Sigmoid colon (tissue), 7 donors: ENCODE results near the gene ANKS1A. TPM values are rescaled to one million over a fixed set of nuclear protein-coding genes. Genes with fewer than 3 reads are reported as not detected.

ENCODE experiments used
- DNase-seq: peaks from one replicate; pipeline ENCODE4 v3.0.0-alpha.2; 2019
- H3K27ac ChIP-seq, 4 donors: fragments of 200-600 bp; sonication (generic); one replicate each; pipeline ENCODE4 v1.5.1; 2016 to 2019; ENCODE audit warnings: mild to moderate bottlenecking in 1 of 4
- H3K27me3 ChIP-seq, 3 donors: fragments of 200-600 bp; sonication (generic); one replicate each; pipeline ENCODE4 v1.5.1; 2019; ENCODE audit warnings: mild to moderate bottlenecking in 1 of 3
- H3K36me3 ChIP-seq, 4 donors: fragments of 200-600 bp; sonication (generic); one replicate each; pipeline ENCODE4 v1.5.1; 2016 to 2019
- H3K4me1 ChIP-seq, 4 donors: fragments of 200-600 bp; sonication (generic); one replicate each; pipeline ENCODE4 v1.5.1; 2017 to 2019
- H3K4me3 ChIP-seq, 4 donors: fragments of 200-600 bp; sonication (generic); one replicate each; pipeline ENCODE4 v1.5.1; 2017 to 2019; ENCODE audit warnings: mild to moderate bottlenecking in 2 of 4, moderate library complexity in 1 of 4
- H3K9me3 ChIP-seq, 4 donors: fragments of 200-600 bp in 3 of 4; sonication (generic) in 3 of 4; one replicate each; pipeline versions ENCODE4 v1.5.1 to v1.6.1; 2013 to 2019
- EP300 ChIP-seq, 4 donors: sonication (generic); formaldehyde crosslinking; IDR thresholded peaks; one replicate each; pipeline ENCODE4 v1.6.1; 2017; ENCODE audit warnings: antibody characterized with exemption in 4 of 4
- POLR2A ChIP-seq, 2 donors: fragments of 450-650 bp; IDR thresholded peaks; one replicate each; pipeline ENCODE4 v1.6.1; 2016; ENCODE audit warnings: antibody characterized with exemption in 2 of 2, mild to moderate bottlenecking in 2 of 2, moderate library complexity in 2 of 2
- POLR2AphosphoS5 ChIP-seq, 4 donors: sonication (generic); formaldehyde crosslinking; IDR thresholded peaks; one replicate each; pipeline ENCODE4 v1.6.1; 2017; ENCODE audit warnings: antibody characterized with exemption in 4 of 4
- WGBS, 2 donors: extraction: QIAGEN DNeasy Blood & Tissue Kit; methylation state at CpG; one replicate each; pipeline ENCODE4 v1.1.7; 2013; 5-methylcytosine and 5-hydroxymethylcytosine counted together
- intact Hi-C: fragments of 100-400 bp; cut with DNase I; formaldehyde crosslinking; loops from one replicate; pipeline ENCODE4 v1.15.1; 2023
- polyA plus RNA-seq, 3 donors: library from polyadenylated mRNA; stranded (reverse); fragments of 200-250 nt; gene quantifications; one replicate each; pipeline ENCODE4 v1.2.3, GENCODE V29; 2013
- total RNA-seq, 4 donors: library from RNA; depleted of rRNA; stranded (reverse); fragments of >200 nt; gene quantifications; one replicate each; pipeline ENCODE4 v1.1.0, GENCODE V29; 2016
- TF ChIP-seq, protein P1 (sequence below), 4 experiments: fragments of 450-650 bp in 3 of 4; fragments of 200-600 bp in 1 of 4; IDR thresholded peaks; one replicate each; pipeline ENCODE4 v1.5.1; 2016 to 2019; ENCODE audit warnings: antibody characterized with exemption in 4 of 4, mild to moderate bottlenecking in 3 of 4, moderate library complexity in 2 of 4
- donor health status: healthy with polysubstance abuse.
- donor health status: Bipolar disorder and iron deficiency.
- donor health status: healthy.

ANKS1A gene
- total and polyA plus RNA-seq, 7 donors: 9.0 to 60.1 (median 37.8) TPM

DNA sequence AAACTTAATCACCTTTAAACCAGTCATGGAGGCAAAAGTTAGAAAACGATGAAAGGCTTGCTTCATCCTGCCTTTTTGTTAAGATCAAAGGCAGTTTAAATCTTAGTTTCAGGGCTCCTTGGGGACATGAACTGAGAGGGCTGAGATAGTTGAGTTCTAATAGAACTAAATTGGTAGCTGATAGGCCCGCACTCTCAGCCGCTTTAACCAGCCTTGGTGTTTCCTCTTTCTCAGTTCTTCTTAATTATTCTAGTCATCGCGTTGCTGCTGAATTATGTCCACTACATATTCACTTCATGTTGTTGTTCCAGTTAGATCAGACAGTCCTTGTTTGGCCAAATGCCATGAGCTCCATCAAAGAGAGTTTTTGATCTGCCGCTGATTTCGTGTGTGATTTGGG is 72.5 kb downstream of the ANKS1A start:
- Histone ChIP-seq H3K9me3 (no peaks in the 10 kb centered on the region), H3K27me3 (no peaks in the 10 kb centered on the region), H3K36me3 (no peaks in the 10 kb centered on the region), H3K27ac (peak overlapping the region in 1 of 4 donors; percentile 16), H3K4me1 (peaks cover 0 to 53% (median 41%) of the 10 kb centered on the region in 4 donors), H3K4me3 (no peak overlapping the region)
- 77 to 90% methylated on average over 7 of the region's 7 CpGs for WGBS, 2 donors
- DNase-seq: no peak
- intact Hi-C loops: no loop called here
- TF ChIP-seq POLR2AphosphoS5 (IDR thresholded peaks at IDR 0.05) (no peak), POLR2A (IDR thresholded peaks at IDR 0.05) (no peak), EP300 (IDR thresholded peaks at IDR 0.05) (no peak)
- TF ChIP-seq, protein P1, sequence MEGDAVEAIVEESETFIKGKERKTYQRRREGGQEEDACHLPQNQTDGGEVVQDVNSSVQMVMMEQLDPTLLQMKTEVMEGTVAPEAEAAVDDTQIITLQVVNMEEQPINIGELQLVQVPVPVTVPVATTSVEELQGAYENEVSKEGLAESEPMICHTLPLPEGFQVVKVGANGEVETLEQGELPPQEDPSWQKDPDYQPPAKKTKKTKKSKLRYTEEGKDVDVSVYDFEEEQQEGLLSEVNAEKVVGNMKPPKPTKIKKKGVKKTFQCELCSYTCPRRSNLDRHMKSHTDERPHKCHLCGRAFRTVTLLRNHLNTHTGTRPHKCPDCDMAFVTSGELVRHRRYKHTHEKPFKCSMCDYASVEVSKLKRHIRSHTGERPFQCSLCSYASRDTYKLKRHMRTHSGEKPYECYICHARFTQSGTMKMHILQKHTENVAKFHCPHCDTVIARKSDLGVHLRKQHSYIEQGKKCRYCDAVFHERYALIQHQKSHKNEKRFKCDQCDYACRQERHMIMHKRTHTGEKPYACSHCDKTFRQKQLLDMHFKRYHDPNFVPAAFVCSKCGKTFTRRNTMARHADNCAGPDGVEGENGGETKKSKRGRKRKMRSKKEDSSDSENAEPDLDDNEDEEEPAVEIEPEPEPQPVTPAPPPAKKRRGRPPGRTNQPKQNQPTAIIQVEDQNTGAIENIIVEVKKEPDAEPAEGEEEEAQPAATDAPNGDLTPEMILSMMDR (IDR thresholded peaks at IDR 0.05): no peak

DNA sequence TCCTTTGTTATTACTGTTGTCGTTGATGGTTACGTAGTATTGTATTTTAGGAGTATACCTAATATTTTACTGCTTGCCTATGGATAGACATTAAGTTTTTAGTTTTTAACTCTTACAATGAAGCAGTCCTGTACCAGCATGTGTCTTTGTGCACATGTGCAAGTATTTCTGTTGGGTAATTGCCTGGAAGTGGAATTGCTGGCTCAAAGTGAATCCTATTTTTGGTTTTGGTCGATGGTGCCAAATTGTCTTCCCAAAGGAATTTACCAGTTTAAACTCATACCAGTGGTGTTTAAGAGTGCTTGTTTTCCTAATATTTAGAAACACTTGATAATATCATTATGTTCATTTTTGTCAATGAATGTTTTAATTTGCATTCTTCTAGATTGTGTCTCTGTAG is 75.5 kb downstream of the ANKS1A start:
- TF ChIP-seq POLR2AphosphoS5 (IDR thresholded peaks at IDR 0.05) (no peak), POLR2A (IDR thresholded peaks at IDR 0.05) (no peak), EP300 (IDR thresholded peaks at IDR 0.05) (no peak)
- TF ChIP-seq, protein P1 (IDR thresholded peaks at IDR 0.05): no peak
- DNase-seq: no peak
- Histone ChIP-seq H3K36me3 (no peaks in the 10 kb centered on the region), H3K4me1 (peaks cover 0 to 28% (median 12%) of the 10 kb centered on the region in 4 donors), H3K4me3 (no peak overlapping the region), H3K9me3 (no peaks in the 10 kb centered on the region), H3K27ac (peak overlapping the region in 1 of 4 donors; percentile 1), H3K27me3 (no peaks in the 10 kb centered on the region)
- WGBS, 2 donors: 79 to 91% methylated on average over 3 of the region's 3 CpGs
- intact Hi-C loops: no loop called here

- TF ChIP-seq, protein P1 (IDR thresholded peaks at IDR 0.05): no peak
- TF ChIP-seq POLR2AphosphoS5 (IDR thresholded peaks at IDR 0.05) (no peak), EP300 (IDR thresholded peaks at IDR 0.05) (no peak), POLR2A (IDR thresholded peaks at IDR 0.05) (no peak)
- Histone ChIP-seq H3K4me1 (peaks cover 0 to 16% (median 11%) of the 10 kb centered on the region in 4 donors), H3K27me3 (no peaks in the 10 kb centered on the region), H3K9me3 (no peaks in the 10 kb centered on the region), H3K4me3 (no peak overlapping the region), H3K36me3 (peaks cover 0 to 27% (median 4%) of the 10 kb centered on the region in 4 donors), H3K27ac (no peak overlapping the region)
- WGBS, 2 donors: 91 to 93% methylated on average over 3 of the region's 3 CpGs
- no peak for DNase-seq
- intact Hi-C loops: no loop called here
Observed at GRCh38 chr6:34967461-34967860, 78.4 kb downstream of the ANKS1A start.

DNA sequence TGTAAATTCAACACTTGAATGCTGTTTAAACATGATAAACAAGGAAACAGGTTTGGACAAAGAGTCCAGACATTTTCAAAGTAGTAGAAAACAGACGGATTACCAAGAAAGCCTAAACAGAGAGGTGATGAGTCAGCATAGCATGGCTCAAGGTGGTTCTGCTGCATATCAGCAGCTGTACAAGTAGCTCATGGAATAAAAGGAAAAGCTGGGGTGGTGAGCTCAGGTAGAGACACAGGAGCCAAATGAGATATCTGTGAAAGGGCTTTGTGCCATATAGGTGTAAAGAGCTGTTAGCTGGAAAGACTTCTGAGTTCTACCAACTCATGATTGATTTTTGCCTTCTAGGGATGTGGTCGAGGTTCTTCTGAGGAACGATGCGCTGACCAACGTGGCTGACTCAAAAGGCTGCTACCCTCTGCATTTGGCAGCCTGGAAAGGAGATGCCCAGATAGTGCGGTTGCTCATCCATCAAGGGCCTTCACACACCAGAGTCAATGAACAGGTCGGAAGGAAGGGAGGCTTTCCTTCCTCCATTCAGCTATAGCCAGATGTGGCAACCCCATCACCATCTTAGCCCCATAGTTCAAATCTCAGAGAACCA is 80.7 kb downstream of the ANKS1A start:
- WGBS, 2 donors: 93 to 94% methylated on average over 7 of the region's 7 CpGs

More for the DNA sequence above, 80.7 kb downstream of the ANKS1A start:
- DNase-seq: no peak
- Histone ChIP-seq H3K9me3 (no peaks in the 10 kb centered on the region), H3K27me3 (no peaks in the 10 kb centered on the region), H3K36me3 (peaks cover 0 to 30% (median 4%) of the 10 kb centered on the region in 4 donors), H3K27ac (no peak overlapping the region), H3K4me1 (peaks cover 0 to 7% (median 4%) of the 10 kb centered on the region in 4 donors), H3K4me3 (no peak overlapping the region)
- intact Hi-C loops: no loop called here
- no peak for TF ChIP-seq POLR2AphosphoS5 (IDR thresholded peaks at IDR 0.05)
- TF ChIP-seq, protein P1 (IDR thresholded peaks at IDR 0.05): no peak
- TF ChIP-seq EP300 (IDR thresholded peaks at IDR 0.05): no peak
- TF ChIP-seq POLR2A (IDR thresholded peaks at IDR 0.05): no peak
